K562 (cell line): Measurements from ENCODE around the gene ZMAT2. TPM values are rescaled to one million over a fixed set of nuclear protein-coding genes. Genes with fewer than 3 reads are reported as not detected.

ENCODE experiments used
- BHLHE40 ChIP-seq: IDR thresholded peaks from 2 replicates; pipeline ENCODE4 v1.6.1; 2011; ENCODE audit warnings: low read length, improper control_type of control experiment
- CBX2 ChIP-seq: fragments of 200-600 bp; sonication (generic); IDR thresholded peaks from one replicate; pipeline ENCODE4 v1.6.1; 2012; ENCODE audit warnings: mild to moderate bottlenecking, low read length, inconsistent platforms; ENCODE audit not compliant: insufficient read depth, poor library complexity, severe bottlenecking
- EHMT2 ChIP-seq: fragments of 450-650 bp; IDR thresholded peaks from 2 replicates; pipeline ENCODE4 v1.6.1; 2018; ENCODE audit warnings: antibody characterized with exemption
- ETV5 ChIP-seq: sonication (generic); formaldehyde crosslinking; IDR thresholded peaks from 2 replicates; pipeline ENCODE4 v1.4.0; 2020; ENCODE audit warnings: low read depth, mild to moderate bottlenecking, missing genetic modification reagents
- HEY1 ChIP-seq: fragments of 250-450 bp; sonication (Bioruptor Pico); IDR thresholded peaks from 2 replicates; pipeline ENCODE4 v1.5.0; 2020; ENCODE audit warnings: mild to moderate bottlenecking, moderate library complexity, borderline replicate concordance
- ILK ChIP-seq: fragments of 450-650 bp; IDR thresholded peaks from 2 replicates; pipeline ENCODE4 v1.6.1; 2016; ENCODE audit warnings: missing genetic modification characterization, low read depth, mild to moderate bottlenecking, missing compliant biosample characterization, moderate library complexity, borderline replicate concordance
- JUN ChIP-seq, 2 experiments: sonication (generic) in 1 of 2; formaldehyde crosslinking in 1 of 2; IDR thresholded peaks; 2 replicates each; pipeline versions ENCODE4 v1.6.1 to v1.8.0; 2012 to 2022; ENCODE audit warnings: borderline replicate concordance in 2 of 2, mild to moderate bottlenecking in 2 of 2, improper control_type of control experiment in 1 of 2, low read depth in 1 of 2, low read length in 1 of 2, missing genetic modification reagents in 1 of 2
- MAFG ChIP-seq: fragments of 450-650 bp; conservative IDR thresholded peaks from 2 replicates; pipeline ENCODE4 v1.6.1; 2016; ENCODE audit warnings: missing genetic modification characterization, missing compliant biosample characterization
- MCM7 ChIP-seq, 2 experiments: fragments of 450-650 bp; IDR thresholded peaks; 2 replicates each; pipeline ENCODE4 v1.6.1; 2016 to 2018
- MTF1 ChIP-seq: fragments of 250-450 bp; sonication (Bioruptor Pico); IDR thresholded peaks from 2 replicates; pipeline ENCODE4 v1.9.0; 2021; ENCODE audit warnings: moderate library complexity, mild to moderate bottlenecking, inconsistent platforms, borderline replicate concordance
- MYBL2 ChIP-seq, 2 experiments: fragments of 450-650 bp in 1 of 2; sonication (generic) in 1 of 2; formaldehyde crosslinking in 1 of 2; IDR thresholded peaks; 2 replicates each; pipeline versions ENCODE4 v1.6.1 to v1.8.1; 2017 to 2022; ENCODE audit warnings: borderline replicate concordance in 1 of 2, inconsistent platforms in 1 of 2, low read depth in 1 of 2, mild to moderate bottlenecking in 1 of 2, missing genetic modification reagents in 1 of 2, moderate library complexity in 1 of 2
- POLR2AphosphoS5 ChIP-seq: IDR thresholded peaks from 2 replicates; pipeline ENCODE4 v1.6.1; 2011; ENCODE audit warnings: mild to moderate bottlenecking, low read depth, low read length, moderate library complexity; ENCODE audit not compliant: control insufficient read depth, insufficient read depth
- RBM22 ChIP-seq: fragments of 200-400 bp; formaldehyde crosslinking; IDR thresholded peaks from 2 replicates; pipeline ENCODE4 v1.6.1; 2018; ENCODE audit warnings: low read length, low read depth; ENCODE audit not compliant: poor library complexity, severe bottlenecking
- SETDB1 ChIP-seq: IDR thresholded peaks from one replicate; pipeline ENCODE4 v1.6.1; 2012; ENCODE audit warnings: low read length, control low read depth, inconsistent platforms
- SMC3 ChIP-seq: conservative IDR thresholded peaks from 2 replicates; pipeline ENCODE4 v1.6.1; 2011; ENCODE audit warnings: low read depth, low read length, improper control_type of control experiment; ENCODE audit not compliant: insufficient read depth
- TBL1XR1 ChIP-seq, 2 experiments: IDR thresholded peaks; 2 replicates each; pipeline ENCODE4 v1.6.1; 2012; ENCODE audit warnings: improper control_type of control experiment in 2 of 2, low read length in 2 of 2, mild to moderate bottlenecking in 1 of 2
- TCFL5 ChIP-seq: fragments of 250-450 bp; sonication (Bioruptor Pico); conservative IDR thresholded peaks from 2 replicates; pipeline ENCODE4 v1.6.1; 2021; ENCODE audit warnings: mild to moderate bottlenecking, moderate library complexity, matching md5 sums
- TFAM ChIP-seq: fragments of 250-450 bp; sonication (Bioruptor Pico); conservative IDR thresholded peaks from 2 replicates; pipeline ENCODE4 v1.5.0; 2021; ENCODE audit warnings: mild to moderate bottlenecking, moderate library complexity
- ZNF408 ChIP-seq: fragments of 250-450 bp; sonication (Bioruptor Pico); IDR thresholded peaks from 2 replicates; pipeline ENCODE4 v1.4.0; 2020; ENCODE audit warnings: low read depth, mild to moderate bottlenecking, moderate library complexity
- ZSCAN32 ChIP-seq: fragments of 450-650 bp; formaldehyde crosslinking; IDR thresholded peaks from 2 replicates; pipeline ENCODE4 v1.4.0; 2020; ENCODE audit warnings: mild to moderate bottlenecking, moderate library complexity
- polyA plus RNA-seq, 8 experiments: library from polyadenylated mRNA; depleted of rRNA in 4 of 8; stranded (reverse) in 5 of 8; unstranded in 3 of 8; fragments of >200 nt; fragmentation: Nextera tagmentation in 2 of 8; fragmentation: Illumina TruSeq in 1 of 8; extraction: Ambion mirVana in 2 of 8; extraction: Trizol in 1 of 8; gene quantifications; 2 replicates each; pipeline versions ENCODE4 v1.2.1 to v1.2.3, GENCODE V29; 2011 to 2014; ENCODE audit warnings: inconsistent platforms in 1 of 8, missing spikeins in 1 of 8
- total RNA-seq, 7 experiments: library from RNA; depleted of rRNA in 6 of 7; stranded (reverse); fragments of >200 nt in 6 of 7; fragmentation: Illumina TruSeq in 2 of 7; extraction: Trizol in 2 of 7; gene quantifications; 2 replicates each; pipeline versions ENCODE4 v1.2.1 to v1.2.3, GENCODE V29; 2011 to 2021; ENCODE audit warnings: low replicate concordance in 1 of 7
- TF ChIP-seq, protein P1 (sequence below): fragments of 450-650 bp; conservative IDR thresholded peaks from 2 replicates; pipeline ENCODE4 v1.6.1; 2016; ENCODE audit warnings: missing genetic modification characterization, low read depth, mild to moderate bottlenecking, control low read depth, missing compliant biosample characterization
- TF ChIP-seq, protein P2 (sequence below): conservative IDR thresholded peaks from 2 replicates; pipeline ENCODE4 v1.6.1; 2011; ENCODE audit warnings: low read depth, mild to moderate bottlenecking, low read length; ENCODE audit not compliant: control insufficient read depth
- TF ChIP-seq, protein P3 (sequence below), 2 experiments: IDR thresholded peaks; 2 replicates each; pipeline ENCODE4 v1.6.1; 2011; ENCODE audit warnings: borderline replicate concordance in 1 of 2, control low read depth in 1 of 2, low read depth in 1 of 2, low read length in 1 of 2, mild to moderate bottlenecking in 1 of 2, mixed read lengths in 1 of 2, moderate library complexity in 1 of 2; ENCODE audit not compliant: insufficient read depth in 1 of 2, insufficient read length in 1 of 2, poor library complexity in 1 of 2, severe bottlenecking in 1 of 2; ENCODE audit errors: extremely low read depth in 1 of 2

The ZMAT2 gene
- total and polyA plus RNA-seq, 9 of the 15 experiments (the other 6 are each of a cell fraction or from before 2014, with no cell fraction given), result 44.2 to 101 (median 69.2) TPM

DNA sequence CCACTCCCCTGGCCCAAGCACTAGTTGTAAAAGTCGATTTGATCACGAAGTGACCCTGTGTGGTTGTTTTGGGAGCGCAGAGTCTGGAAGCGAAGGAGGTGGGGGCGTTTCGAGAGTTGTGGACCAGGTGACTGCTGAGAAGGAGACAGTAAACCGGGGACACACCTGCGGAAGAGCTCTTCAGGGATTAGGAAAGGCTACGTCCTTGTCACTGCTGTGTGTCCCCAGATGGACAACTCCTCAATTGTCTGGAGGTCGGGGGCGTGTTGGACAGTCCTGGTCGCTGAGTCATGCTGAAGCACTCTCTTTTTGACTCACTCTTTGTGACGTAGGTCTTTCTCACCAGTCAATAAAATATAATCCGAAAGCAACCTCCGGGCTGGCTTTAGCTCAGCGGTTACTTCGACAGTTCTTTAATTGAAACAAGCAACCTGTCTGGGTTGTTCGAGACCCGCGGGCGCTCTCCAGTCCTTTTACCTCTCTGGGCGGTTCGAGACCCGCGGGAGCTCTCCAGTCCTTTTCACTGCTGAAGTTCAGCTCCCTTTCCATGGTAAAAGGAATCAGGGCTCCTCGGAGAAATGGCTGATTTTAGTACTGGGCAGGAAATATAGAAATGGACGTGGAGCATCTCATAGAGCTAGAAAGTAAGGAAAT, 10.8 kb downstream of the ZMAT2 start (continued):
- TF ChIP-seq MTF1 (CRISPR knock-in tag) (no peak), MYBL2 (IDR thresholded peaks at IDR 0.05; ENCODE audit: low read depth) (no peak; the same call in 1 of the 2 replicates), MYBL2 (CRISPR knock-in tag; IDR thresholded peaks at IDR 0.05; ENCODE audit: borderline replicate concordance) (no peak), MAFG (tag) (peak; percentile 97), HEY1 (CRISPR knock-in tag) (0 out of 2 replicates have a peak, but pooled peaks have one; percentile 61), RBM22 (peak; percentile 65), JUN (IDR thresholded peaks at IDR 0.05; ENCODE audit: borderline replicate concordance, low read depth, low read length) (peak; percentile 91), JUN (CRISPR knock-in tag; IDR thresholded peaks at IDR 0.05; ENCODE audit: borderline replicate concordance) (no peak), POLR2AphosphoS5 (peak; percentile 81), ILK (tag) (no peak), SMC3 (no peak), TCFL5 (CRISPR knock-in tag) (no peak), MCM7 (IDR thresholded peaks at IDR 0.05) (no peak), CBX2 (no peak), SETDB1 (no peak), ETV5 (CRISPR knock-in tag) (no peak), ZNF408 (no peak), TFAM (no peak), TBL1XR1 (IDR thresholded peaks at IDR 0.05; ENCODE audit: low read length in 2 of 2) (peak; percentile 60 to 92; a peak in 3 of 4 replicates), EHMT2 (peak; percentile 92), ZSCAN32 (CRISPR knock-in tag) (no peak), BHLHE40 (peak; percentile 63)
- TF ChIP-seq, protein P1, sequence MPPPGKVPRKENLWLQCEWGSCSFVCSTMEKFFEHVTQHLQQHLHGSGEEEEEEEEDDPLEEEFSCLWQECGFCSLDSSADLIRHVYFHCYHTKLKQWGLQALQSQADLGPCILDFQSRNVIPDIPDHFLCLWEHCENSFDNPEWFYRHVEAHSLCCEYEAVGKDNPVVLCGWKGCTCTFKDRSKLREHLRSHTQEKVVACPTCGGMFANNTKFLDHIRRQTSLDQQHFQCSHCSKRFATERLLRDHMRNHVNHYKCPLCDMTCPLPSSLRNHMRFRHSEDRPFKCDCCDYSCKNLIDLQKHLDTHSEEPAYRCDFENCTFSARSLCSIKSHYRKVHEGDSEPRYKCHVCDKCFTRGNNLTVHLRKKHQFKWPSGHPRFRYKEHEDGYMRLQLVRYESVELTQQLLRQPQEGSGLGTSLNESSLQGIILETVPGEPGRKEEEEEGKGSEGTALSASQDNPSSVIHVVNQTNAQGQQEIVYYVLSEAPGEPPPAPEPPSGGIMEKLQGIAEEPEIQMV (tag), result no peak; the same call in 1 of the 2 replicates
- TF ChIP-seq, protein P2, sequence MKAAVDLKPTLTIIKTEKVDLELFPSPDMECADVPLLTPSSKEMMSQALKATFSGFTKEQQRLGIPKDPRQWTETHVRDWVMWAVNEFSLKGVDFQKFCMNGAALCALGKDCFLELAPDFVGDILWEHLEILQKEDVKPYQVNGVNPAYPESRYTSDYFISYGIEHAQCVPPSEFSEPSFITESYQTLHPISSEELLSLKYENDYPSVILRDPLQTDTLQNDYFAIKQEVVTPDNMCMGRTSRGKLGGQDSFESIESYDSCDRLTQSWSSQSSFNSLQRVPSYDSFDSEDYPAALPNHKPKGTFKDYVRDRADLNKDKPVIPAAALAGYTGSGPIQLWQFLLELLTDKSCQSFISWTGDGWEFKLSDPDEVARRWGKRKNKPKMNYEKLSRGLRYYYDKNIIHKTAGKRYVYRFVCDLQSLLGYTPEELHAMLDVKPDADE, result peak; percentile 95
- TF ChIP-seq, protein P3, sequence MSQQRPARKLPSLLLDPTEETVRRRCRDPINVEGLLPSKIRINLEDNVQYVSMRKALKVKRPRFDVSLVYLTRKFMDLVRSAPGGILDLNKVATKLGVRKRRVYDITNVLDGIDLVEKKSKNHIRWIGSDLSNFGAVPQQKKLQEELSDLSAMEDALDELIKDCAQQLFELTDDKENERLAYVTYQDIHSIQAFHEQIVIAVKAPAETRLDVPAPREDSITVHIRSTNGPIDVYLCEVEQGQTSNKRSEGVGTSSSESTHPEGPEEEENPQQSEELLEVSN (IDR thresholded peaks at IDR 0.05; ENCODE audit: borderline replicate concordance in 1 of 2, extremely low read depth in 1 of 2, insufficient read depth in 1 of 2, insufficient read length in 1 of 2, low read depth in 1 of 2, low read length in 1 of 2, poor library complexity in 1 of 2, severe bottlenecking in 1 of 2), result peak in 1 of 2 experiments; percentile 9
